K562 (cell line): ENCODE data around the gene MAMDC4. TPM values are rescaled to one million over a fixed set of nuclear protein-coding genes. Genes with fewer than 3 reads are reported as not detected.

Experiments
- ATF3 ChIP-seq, 2 experiments: fragments of 450-650 bp in 1 of 2; sonication (generic) in 1 of 2; formaldehyde crosslinking in 1 of 2; IDR thresholded peaks in 1 of 2; conservative IDR thresholded peaks in 1 of 2; 2 replicates each; pipeline versions ENCODE4 v1.6.1 to v1.8.1; 2016 to 2023; ENCODE audit warnings: mild to moderate bottlenecking in 2 of 2, moderate library complexity in 2 of 2, inconsistent platforms in 1 of 2, missing genetic modification reagents in 1 of 2
- CHD4 ChIP-seq: fragments of 200-600 bp; sonication (generic); IDR thresholded peaks from 3 replicates; pipeline ENCODE4 v1.6.1; 2012; ENCODE audit warnings: low read depth, mild to moderate bottlenecking, mixed read lengths, low read length, inconsistent platforms; ENCODE audit not compliant: insufficient read depth, insufficient replicate concordance, poor library complexity, severe bottlenecking
- ELF4 ChIP-seq: fragments of 450-650 bp; formaldehyde crosslinking; IDR thresholded peaks from 2 replicates; pipeline ENCODE4 v1.4.0; 2022; ENCODE audit warnings: missing genetic modification characterization
- ETV6 ChIP-seq, 3 experiments: fragments of 150-350 bp in 1 of 3; sonication (generic) in 1 of 3; formaldehyde crosslinking in 1 of 3; IDR thresholded peaks; 2 replicates each; pipeline versions ENCODE4 v1.6.1 to v1.8.0; 2014 to 2022; ENCODE audit warnings: borderline replicate concordance in 2 of 3, low read depth in 2 of 3, antibody characterized with exemption in 1 of 3, low read length in 1 of 3, mild to moderate bottlenecking in 1 of 3, missing genetic modification reagents in 1 of 3
- EWSR1 ChIP-seq: fragments of 450-650 bp; IDR thresholded peaks from 2 replicates; pipeline ENCODE4 v1.6.1; 2018; ENCODE audit warnings: borderline replicate concordance, mild to moderate bottlenecking, low read depth, moderate library complexity; ENCODE audit not compliant: partially characterized antibody
- HDAC1 ChIP-seq, 2 experiments: fragments of 450-650 bp; IDR thresholded peaks; 2 replicates each; pipeline ENCODE4 v1.6.1; 2016 to 2017; ENCODE audit warnings: inconsistent platforms in 1 of 2, mild to moderate bottlenecking in 1 of 2, moderate library complexity in 1 of 2
- MAFG ChIP-seq: fragments of 450-650 bp; conservative IDR thresholded peaks from 2 replicates; pipeline ENCODE4 v1.6.1; 2016; ENCODE audit warnings: missing genetic modification characterization, missing compliant biosample characterization
- NFRKB ChIP-seq: fragments of 450-650 bp; IDR thresholded peaks from 2 replicates; pipeline ENCODE4 v1.6.1; 2016; ENCODE audit warnings: low read depth
- NR2C2 ChIP-seq, 2 experiments: fragments of 200-800 bp in 1 of 2; sonication (Bioruptor generic) in 1 of 2; sonication (generic) in 1 of 2; formaldehyde crosslinking in 1 of 2; IDR thresholded peaks; 2 replicates each; pipeline versions ENCODE4 v1.6.1 to v1.8.0; 2016 to 2022; ENCODE audit warnings: mild to moderate bottlenecking in 1 of 2, missing compliant biosample characterization in 1 of 2, missing genetic modification characterization in 1 of 2, missing genetic modification reagents in 1 of 2
- NR3C1 ChIP-seq: sonication (generic); formaldehyde crosslinking; IDR thresholded peaks from 2 replicates; pipeline ENCODE4 v1.8.1; 2022; ENCODE audit warnings: missing genetic modification reagents
- PHB2 ChIP-seq: fragments of 450-650 bp; IDR thresholded peaks from 2 replicates; pipeline ENCODE4 v1.6.1; 2017; ENCODE audit warnings: low read depth
- SIN3B ChIP-seq: fragments of 450-650 bp; IDR thresholded peaks from 2 replicates; pipeline ENCODE4 v1.6.1; 2017; ENCODE audit warnings: low read depth, mild to moderate bottlenecking, moderate library complexity
- SMAD4 ChIP-seq: fragments of 250-450 bp; sonication (Bioruptor Pico); conservative IDR thresholded peaks from 2 replicates; pipeline ENCODE4 v1.8.0; 2021; ENCODE audit warnings: inconsistent platforms, mild to moderate bottlenecking, moderate library complexity
- SOX6 ChIP-seq: fragments of 450-650 bp; IDR thresholded peaks from 2 replicates; pipeline ENCODE4 v1.6.1; 2014; ENCODE audit warnings: mild to moderate bottlenecking
- SRF ChIP-seq, 2 experiments: fragments of 250-450, 450-650 bp in 1 of 2; sonication (Bioruptor Pico) in 1 of 2; sonication (generic) in 1 of 2; formaldehyde crosslinking; IDR thresholded peaks; 2 replicates each; pipeline versions ENCODE4 v1.5.0 to v1.5.1; 2020 to 2022; ENCODE audit warnings: mild to moderate bottlenecking in 1 of 2, missing genetic modification reagents in 1 of 2
- ZC3H11A ChIP-seq: IDR thresholded peaks from 2 replicates; pipeline ENCODE4 v1.6.1; 2012; ENCODE audit warnings: low read depth, low read length, improper control_type of control experiment
- ZFPM2 ChIP-seq: fragments of 250-450 bp; sonication (Bioruptor Pico); IDR thresholded peaks from 2 replicates; pipeline ENCODE4 v1.5.1; 2022; ENCODE audit warnings: mild to moderate bottlenecking
- ZNF407 ChIP-seq: fragments of 450-650 bp; IDR thresholded peaks from 2 replicates; pipeline ENCODE4 v1.6.1; 2016; ENCODE audit warnings: low read depth
- polyA plus RNA-seq, 8 experiments: library from polyadenylated mRNA; depleted of rRNA in 4 of 8; stranded (reverse) in 5 of 8; unstranded in 3 of 8; fragments of >200 nt; fragmentation: Nextera tagmentation in 2 of 8; fragmentation: Illumina TruSeq in 1 of 8; extraction: Ambion mirVana in 2 of 8; extraction: Trizol in 1 of 8; gene quantifications; 2 replicates each; pipeline versions ENCODE4 v1.2.1 to v1.2.3, GENCODE V29; 2011 to 2014; ENCODE audit warnings: inconsistent platforms in 1 of 8, missing spikeins in 1 of 8
- total RNA-seq, 7 experiments: library from RNA; depleted of rRNA in 6 of 7; stranded (reverse); fragments of >200 nt in 6 of 7; fragmentation: Illumina TruSeq in 2 of 7; extraction: Trizol in 2 of 7; gene quantifications; 2 replicates each; pipeline versions ENCODE4 v1.2.1 to v1.2.3, GENCODE V29; 2011 to 2021; ENCODE audit warnings: low replicate concordance in 1 of 7

MAMDC4 gene
- total and polyA plus RNA-seq, 9 of the 15 experiments (the other 6 are each of a cell fraction or from before 2014, with no cell fraction given), result 0.03 to 10.8 (median 1.5) TPM

GRCh38 chr9:136875155-136875554, 23.0 kb downstream of the MAMDC4 start (continued):
- TF ChIP-seq ZNF407 (no peak), NR3C1 (no peak), SOX6 (0 out of 2 replicates have a peak, but pooled peaks have one; percentile 28), ZC3H11A (no peak), EWSR1 (no peak), ZFPM2 (CRISPR knock-in tag) (no peak), PHB2 (no peak), HDAC1 (IDR thresholded peaks at IDR 0.05) (peak in 1 of 2 experiments; percentile 81; a peak in 2 of 4 replicates), NFRKB (no peak), ATF3 (IDR thresholded peaks at IDR 0.05) (peak; percentile 34; the same call in 1 of the 2 replicates), ATF3 (CRISPR knock-in tag; conservative IDR thresholded peaks at IDR 0.05) (no peak), CHD4 (no peak), NR2C2 (CRISPR knock-in tag; IDR thresholded peaks at IDR 0.05) (no peak), NR2C2 (tag; IDR thresholded peaks at IDR 0.05) (no peak), SRF (CRISPR knock-in tag; IDR thresholded peaks at IDR 0.05) (no peak), SMAD4 (CRISPR knock-in tag) (no peak), ELF4 (CRISPR knock-in tag) (no peak), MAFG (tag) (peak; percentile 51; the same call in 1 of the 2 replicates), ETV6 (IDR thresholded peaks at IDR 0.05; ENCODE audit: borderline replicate concordance in 1 of 2, low read depth in 2 of 2, low read length in 1 of 2) (no peak), ETV6 (CRISPR knock-in tag; IDR thresholded peaks at IDR 0.05; ENCODE audit: borderline replicate concordance) (no peak), SIN3B (no peak)
